H1 (cell line): Measurements from ENCODE around the gene TMEM269. TPM values are rescaled to one million over a fixed set of nuclear protein-coding genes. Genes with fewer than 3 reads are reported as not detected.

Experiments used
- CTCF ChIA-PET: fragments of 300-600 bp; sonication (Branson Sonifier 250); formaldehyde crosslinking; loops from one replicate; lab custom pipeline; 2021; ENCODE audit not compliant: partially characterized antibody; lab: Charles Lee
- POLR2A ChIA-PET: fragments of 300-600 bp; sonication (Branson Sonifier 250); formaldehyde crosslinking; loops from one replicate; lab custom pipeline; 2021; ENCODE audit warnings: inconsistent platforms; ENCODE audit not compliant: partially characterized antibody; lab: Charles Lee
- DNase-seq, 2 experiments: peaks; one replicate each; pipeline versions ENCODE4 v3.0.0 to v3.0.0-alpha.2; 2010 to 2022; ENCODE audit warnings: low spot score in 2 of 2, low read depth in 1 of 2, mixed read lengths in 1 of 2
- FAIRE-seq: peaks from 2 replicates; lab custom pipeline; 2011; peaks lifted over from hg19 to GRCh38; lab: Jason Lieb, UNC
- H2AFZ ChIP-seq: 2 replicates; pipeline ENCODE4 v1.8.1; 2012; ENCODE audit warnings: low read length, inconsistent platforms
- H2AK5ac ChIP-seq: 2 replicates; pipeline ENCODE4 v1.6.1; 2013; ENCODE audit warnings: low read depth, low read length
- H2BK120ac ChIP-seq: replicated peaks from 2 replicates; pipeline ENCODE3; 2013; ENCODE audit warnings: low read depth, low read length, inconsistent platforms
- H2BK12ac ChIP-seq: 2 replicates; pipeline ENCODE4 v1.6.1; 2013; ENCODE audit warnings: low read depth, low read length
- H2BK15ac ChIP-seq: 2 replicates; pipeline ENCODE4 v1.6.1; 2013; ENCODE audit warnings: low read length
- H2BK20ac ChIP-seq: 2 replicates; pipeline ENCODE4 v1.6.1; 2013; ENCODE audit warnings: low read length
- H2BK5ac ChIP-seq: 2 replicates; pipeline ENCODE4 v1.6.1; 2013; ENCODE audit warnings: low read depth, low read length
- H3K14ac ChIP-seq: 2 replicates; pipeline ENCODE4 v1.6.1; 2013; ENCODE audit warnings: inconsistent platforms; ENCODE audit not compliant: insufficient read length
- H3K18ac ChIP-seq: 2 replicates; pipeline ENCODE4 v1.6.1; 2013; ENCODE audit warnings: low read length; ENCODE audit errors: extremely low read depth
- H3K23ac ChIP-seq: 2 replicates; pipeline ENCODE4 v1.6.1; 2013; ENCODE audit warnings: inconsistent platforms; ENCODE audit not compliant: insufficient read length
- H3K23me2 ChIP-seq: 2 replicates; pipeline ENCODE4 v1.6.1; 2013; ENCODE audit warnings: low read depth, low read length
- H3K27ac ChIP-seq: 2 replicates; pipeline ENCODE4 v1.6.1; 2011; ENCODE audit warnings: low read depth, low read length, inconsistent platforms
- H3K27me3 ChIP-seq, 4 experiments: replicated peaks in 1 of 4; 1 replicate in 1 of 4; 2 replicates in 3 of 4; pipeline versions ENCODE4 v1.6.1 to v1.8.1; 2011 to 2013; ENCODE audit warnings: low read length in 3 of 4, mild to moderate bottlenecking in 3 of 4, inconsistent platforms in 2 of 4, mixed read lengths in 2 of 4, moderate library complexity in 1 of 4; ENCODE audit not compliant: control insufficient read depth in 3 of 4, insufficient read depth in 3 of 4; ENCODE audit errors: extremely low read depth in 1 of 4
- H3K36me3 ChIP-seq, 4 experiments: 2 replicates each; pipeline versions ENCODE4 v1.6.1 to v1.8.1; 2011 to 2013; ENCODE audit warnings: mild to moderate bottlenecking in 4 of 4, low read length in 3 of 4, moderate library complexity in 2 of 4, control low read depth in 1 of 4, inconsistent platforms in 1 of 4; ENCODE audit not compliant: insufficient read depth in 4 of 4, control insufficient read depth in 2 of 4
- H3K4ac ChIP-seq: replicated peaks from 2 replicates; pipeline ENCODE3; 2013; ENCODE audit warnings: low read length, low read depth, mixed read lengths, inconsistent platforms; ENCODE audit not compliant: insufficient read length
- H3K4me1 ChIP-seq, 4 experiments: replicated peaks in 1 of 4; 1 replicate in 1 of 4; 2 replicates in 3 of 4; pipeline versions ENCODE4 v1.6.1 to v1.8.1; 2011 to 2013; ENCODE audit warnings: low read length in 3 of 4, inconsistent platforms in 2 of 4, mixed read lengths in 1 of 4; ENCODE audit not compliant: insufficient read depth in 4 of 4, control insufficient read depth in 3 of 4
- H3K4me2 ChIP-seq, 2 experiments: 2 replicates each; pipeline versions ENCODE4 v1.6.1 to v1.8.1; 2011 to 2013; ENCODE audit warnings: low read depth in 2 of 2, low read length in 2 of 2, control low read depth in 1 of 2, inconsistent platforms in 1 of 2, mild to moderate bottlenecking in 1 of 2; ENCODE audit not compliant: insufficient read depth in 1 of 2
- H3K4me3 ChIP-seq, 4 experiments: fragments of 200-600, 300-600 bp in 1 of 4; sonication (generic), shearing (Covaris generic), sonication (Bioruptor Twin) in 1 of 4; 2 replicates each; pipeline versions ENCODE4 v1.5.1 to v1.8.1; 2011 to 2016; ENCODE audit warnings: low read length in 4 of 4, low read depth in 3 of 4, control low read depth in 2 of 4, inconsistent platforms in 2 of 4, mild to moderate bottlenecking in 2 of 4, mixed read lengths in 1 of 4, moderate library complexity in 1 of 4; ENCODE audit not compliant: insufficient read depth in 2 of 4; ENCODE audit errors: extremely low read depth in 1 of 4
- H3K56ac ChIP-seq: replicated peaks from 2 replicates; pipeline ENCODE3; 2013; ENCODE audit warnings: low read depth, mild to moderate bottlenecking, mixed read lengths, low read length, inconsistent platforms; ENCODE audit not compliant: insufficient read length
- H3K79me1 ChIP-seq: 2 replicates; pipeline ENCODE4 v1.6.1; 2013; ENCODE audit warnings: low read depth, low read length, control low read depth
- H3K79me2 ChIP-seq, 2 experiments: 2 replicates each; pipeline versions ENCODE4 v1.6.1 to v1.8.1; 2012 to 2013; ENCODE audit warnings: low read length in 2 of 2, mild to moderate bottlenecking in 2 of 2, inconsistent platforms in 1 of 2; ENCODE audit not compliant: insufficient read depth in 2 of 2, control insufficient read depth in 1 of 2
- H3K9ac ChIP-seq, 4 experiments: replicated peaks in 1 of 4; 1 replicate in 1 of 4; 2 replicates in 3 of 4; pipeline versions ENCODE4 v1.6.1 to v1.8.1; 2011 to 2013; ENCODE audit warnings: low read depth in 3 of 4, low read length in 3 of 4, control low read depth in 2 of 4, mild to moderate bottlenecking in 2 of 4, moderate library complexity in 2 of 4, inconsistent platforms in 1 of 4; ENCODE audit errors: extremely low read depth in 1 of 4
- H3K9me3 ChIP-seq, 2 experiments: 2 replicates each; pipeline versions ENCODE4 v1.6.1 to v1.8.1; 2012 to 2013; ENCODE audit warnings: mild to moderate bottlenecking in 2 of 2, moderate library complexity in 2 of 2, control low read depth in 1 of 2, inconsistent platforms in 1 of 2, low read depth in 1 of 2, low read length in 1 of 2, mixed read lengths in 1 of 2; ENCODE audit not compliant: insufficient read depth in 2 of 2
- H4K20me1 ChIP-seq, 2 experiments: replicated peaks in 1 of 2; 2 replicates each; pipeline versions ENCODE3 to v1.8.1; 2011 to 2013; ENCODE audit warnings: inconsistent platforms in 2 of 2, low read length in 2 of 2, mild to moderate bottlenecking in 1 of 2; ENCODE audit not compliant: insufficient read depth in 2 of 2, control insufficient read depth in 1 of 2
- H4K5ac ChIP-seq: 2 replicates; pipeline ENCODE4 v1.6.1; 2013; ENCODE audit warnings: low read length, low read depth, mixed read lengths, inconsistent platforms; ENCODE audit not compliant: insufficient read length
- H4K8ac ChIP-seq: 2 replicates; pipeline ENCODE4 v1.8.0; 2013; ENCODE audit warnings: mild to moderate bottlenecking, moderate library complexity, low read length, inconsistent platforms; ENCODE audit not compliant: insufficient read depth; ENCODE audit errors: extremely low read depth
- H4K91ac ChIP-seq: replicated peaks from 2 replicates; pipeline ENCODE3; 2013; ENCODE audit warnings: low read length, mixed read lengths, inconsistent platforms; ENCODE audit not compliant: insufficient read length
- ASH2L ChIP-seq: fragments of 200-600, 300-600 bp; sonication (generic); IDR thresholded peaks from one replicate; pipeline ENCODE4 v1.7.1; 2017; ENCODE audit warnings: low read length
- BACH1 ChIP-seq: IDR thresholded peaks from 2 replicates; pipeline ENCODE4 v1.6.1; 2012; ENCODE audit warnings: low read length, improper control_type of control experiment
- BCL11A ChIP-seq, 2 experiments: IDR thresholded peaks; one replicate each; pipeline ENCODE4 v1.6.1; 2011; ENCODE audit warnings: low read depth in 2 of 2, low read length in 2 of 2, mild to moderate bottlenecking in 2 of 2
- CBX5 ChIP-seq: fragments of 300-800, 300-1000 bp; sonication (generic); IDR thresholded peaks from 2 replicates; pipeline ENCODE4 v1.7.1; 2016; ENCODE audit warnings: antibody characterized with exemption, low read length, low read depth
- CHD1 ChIP-seq: IDR thresholded peaks from 2 replicates; pipeline ENCODE4 v1.6.1; 2012; ENCODE audit warnings: low read depth, low read length, improper control_type of control experiment
- CTBP2 ChIP-seq: IDR thresholded peaks from 2 replicates; pipeline ENCODE4 v1.7.0; 2011; ENCODE audit warnings: borderline replicate concordance, mild to moderate bottlenecking, moderate library complexity, mixed read lengths, low read length; ENCODE audit not compliant: insufficient read depth, insufficient read length
- HDAC6 ChIP-seq: IDR thresholded peaks from one replicate; pipeline ENCODE4 v1.7.1; 2012; ENCODE audit warnings: low read depth, mild to moderate bottlenecking, inconsistent platforms, low read length, moderate library complexity
- PHF8 ChIP-seq: fragments of 200-600 bp; sonication (generic); conservative IDR thresholded peaks from 2 replicates; pipeline ENCODE4 v1.7.1; 2012; ENCODE audit warnings: low read depth, mild to moderate bottlenecking, inconsistent platforms, low read length, moderate library complexity
- POLR2A ChIP-seq, 2 experiments: IDR thresholded peaks; 1 replicate in 1 of 2; 2 replicates in 1 of 2; pipeline ENCODE4 v1.6.1; 2011; ENCODE audit warnings: low read depth in 2 of 2, low read length in 2 of 2, mild to moderate bottlenecking in 2 of 2; ENCODE audit errors: control extremely low read depth in 1 of 2
- RNF2 ChIP-seq: fragments of 200-900, 300-1000 bp; sonication (generic); IDR thresholded peaks from 2 replicates; pipeline ENCODE4 v1.7.1; 2016; ENCODE audit warnings: borderline replicate concordance, low read depth, mild to moderate bottlenecking, antibody characterized with exemption, low read length; ENCODE audit not compliant: poor library complexity, severe bottlenecking; ENCODE audit errors: missing control alignments
- SIN3A ChIP-seq, 2 experiments: IDR thresholded peaks in 1 of 2; conservative IDR thresholded peaks in 1 of 2; 2 replicates each; pipeline ENCODE4 v1.6.1; 2011 to 2012; ENCODE audit warnings: low read length in 2 of 2, improper control_type of control experiment in 1 of 2, low read depth in 1 of 2, mild to moderate bottlenecking in 1 of 2
- TBP ChIP-seq: IDR thresholded peaks from 2 replicates; pipeline ENCODE4 v1.6.1; 2011; ENCODE audit warnings: low read depth, low read length, improper control_type of control experiment
- TEAD4 ChIP-seq: IDR thresholded peaks from 2 replicates; pipeline ENCODE4 v1.6.1; 2012; ENCODE audit warnings: low read depth, low read length, inconsistent platforms, mixed read lengths
- ZNF274 ChIP-seq: IDR thresholded peaks from 2 replicates; pipeline ENCODE4 v1.7.0; 2012; ENCODE audit warnings: low read length, borderline replicate concordance; ENCODE audit errors: extremely low read depth
- WGBS, 2 experiments: shearing (Covaris generic) in 1 of 2; methylation state at CpG; one replicate each; pipeline versions ENCODE4 v1.1.6 to v1.1.7; 2013 to 2015; ENCODE audit warnings: low lambda C conversion rate in 2 of 2, mixed read lengths in 2 of 2, inconsistent platforms in 1 of 2, low coverage in 1 of 2, missing lambda C conversion rate in 1 of 2; ENCODE audit not compliant: insufficient replicate concordance in 2 of 2, insufficient coverage in 1 of 2, insufficient read length in 1 of 2; ENCODE audit errors: extremely low coverage in 1 of 2, missing lambda C conversion rate in 1 of 2; 5-methylcytosine and 5-hydroxymethylcytosine counted together
- polyA plus RNA-seq, 7 experiments: library from polyadenylated mRNA; depleted of rRNA in 3 of 7; stranded (reverse) in 5 of 7; unstranded in 2 of 7; fragments of >200 nt in 5 of 7; fragments of 200-250 nt in 2 of 7; gene quantifications; 1 replicate in 5 of 7; 2 replicates in 1 of 7; 4 replicates in 1 of 7; pipeline versions ENCODE4 v1.2.1 to v1.2.3, GENCODE V29; 2011 to 2013; ENCODE audit warnings: missing spikeins in 2 of 7, mixed read lengths in 2 of 7
- total RNA-seq: library from RNA; stranded (reverse); fragmentation: NEBNext Ultra II Directional; extraction: Animal tissue kit (Norgen Biotek cat#: 25700); gene quantifications from 2 replicates; pipeline ENCODE4 v1.2.1, GENCODE V29; 2021

TMEM269 gene
- total and polyA plus RNA-seq, 2 of the 8 experiments (the other 6 are each of a cell fraction or from before 2014, with no cell fraction given): 0.14 to 0.35 TPM

GRCh38 chr1:42742141-42742540 is 42.6 kb upstream of the TMEM269 start:
- CTCF ChIA-PET: interaction anchor here (1.2 to 9.8 kb wide), 5 partner anchors 7 to 164 kb away, joined by 3 to 77 read pairs (median 8); partner anchors contain the start of gene YBX1
- no peak overlapping the region for H3K23ac ChIP-seq
- H4K20me1 ChIP-seq: peaks cover 0 to 2% of the 10 kb centered on the region in 2 experiments
- peak overlapping the region; percentile 97 for H4K91ac ChIP-seq
- no peak overlapping the region for H3K14ac ChIP-seq
- H2BK5ac ChIP-seq: 0 out of 2 replicates have a peak overlapping the region, but pooled peaks have one; percentile 94
- H2BK15ac ChIP-seq: no peak overlapping the region
- peaks cover 0 to 38% (median 28%) of the 10 kb centered on the region in 4 experiments; a peak in 6 of 7 replicates for H3K4me1 ChIP-seq
- no peak overlapping the region for H3K4me2 ChIP-seq
- no peaks in the 10 kb centered on the region for H3K27me3 ChIP-seq
- peak overlapping the region; percentile 99 for H2BK12ac ChIP-seq
- no peak overlapping the region for H3K4me3 ChIP-seq
- H3K23me2 ChIP-seq: peaks cover 5% of the 10 kb centered on the region; the same call in 1 of the 2 replicates
- no peak overlapping the region for H3K4ac ChIP-seq
- no peak overlapping the region for H4K5ac ChIP-seq
- H3K79me1 ChIP-seq: peaks cover 3% of the 10 kb centered on the region; the same call in 1 of the 2 replicates
- no peak overlapping the region for H3K27ac ChIP-seq
- peak overlapping the region; percentile 93; the same call in 1 of the 2 replicates for H2AK5ac ChIP-seq
- H3K18ac ChIP-seq: no peak overlapping the region
- DNase-seq (no peak), FAIRE-seq (no peak)
- H3K9me3 ChIP-seq: no peaks in the 10 kb centered on the region
- no peaks in the 10 kb centered on the region for H3K79me2 ChIP-seq
- POLR2A ChIA-PET: interaction anchor here (1.0 to 3.9 kb wide), 4 partner anchors 10 to 60 kb away, joined by 3 to 32 read pairs (median 4); partner anchors contain the start of gene YBX1
- no peak overlapping the region for H3K56ac ChIP-seq
- no peak overlapping the region for H2BK120ac ChIP-seq
- H3K36me3 ChIP-seq: peaks cover 3 to 7% (median 4%) of the 10 kb centered on the region in 4 experiments; a peak in 6 of 8 replicates
- 95% methylated on average over 7 of the region's 8 CpGs; no CpG with 5 or more reads in 1 of the 2 experiments for WGBS, 2 experiments
- no peak overlapping the region for H4K8ac ChIP-seq
- H2BK20ac ChIP-seq: no peak overlapping the region
- H2AFZ ChIP-seq: no peak overlapping the region
- no peak overlapping the region for H3K9ac ChIP-seq
- no peak for TF ChIP-seq BCL11A (IDR thresholded peaks at IDR 0.05; ENCODE audit: low read depth in 2 of 2, low read length in 2 of 2)
- no peak for TF ChIP-seq RNF2
- TF ChIP-seq POLR2A (IDR thresholded peaks at IDR 0.05; ENCODE audit: control extremely low read depth in 1 of 2, low read depth in 2 of 2, low read length in 2 of 2): no peak
- TF ChIP-seq PHF8: no peak
- TF ChIP-seq CTBP2: no peak
- TF ChIP-seq CBX5: no peak
- no peak for TF ChIP-seq BACH1
- TF ChIP-seq CHD1: no peak
- no peak for TF ChIP-seq TBP
- no peak for TF ChIP-seq ZNF274
- no peak for TF ChIP-seq SIN3A (conservative IDR thresholded peaks at IDR 0.05 in 1 of 2, IDR thresholded peaks at IDR 0.05 in 1 of 2; ENCODE audit: low read depth in 1 of 2, low read length in 2 of 2)
- no peak for TF ChIP-seq TEAD4
- TF ChIP-seq ASH2L: no peak
- TF ChIP-seq HDAC6: no peak
